GM18505 (cell line): ENCODE data around the gene KHSRP.
"Not testable (repeated sequence)": the region's sequence is repeated elsewhere in the genome, so short reads cannot be mapped to it uniquely, and the experiment has no call there.

Source experiments
- ATAC-seq: cut with Tn5 transposase; IDR thresholded peaks from one replicate; pipeline ENCODE4 v1.9.1; 2021; ENCODE audit not compliant: unreplicated experiment
- POLR2A ChIP-seq: IDR thresholded peaks from 4 replicates; pipeline ENCODE4 v1.6.1; 2011; ENCODE audit warnings: borderline replicate concordance; ENCODE audit not compliant: insufficient read depth, insufficient read length; ENCODE audit errors: extremely low read depth

The KHSRP gene

DNA sequence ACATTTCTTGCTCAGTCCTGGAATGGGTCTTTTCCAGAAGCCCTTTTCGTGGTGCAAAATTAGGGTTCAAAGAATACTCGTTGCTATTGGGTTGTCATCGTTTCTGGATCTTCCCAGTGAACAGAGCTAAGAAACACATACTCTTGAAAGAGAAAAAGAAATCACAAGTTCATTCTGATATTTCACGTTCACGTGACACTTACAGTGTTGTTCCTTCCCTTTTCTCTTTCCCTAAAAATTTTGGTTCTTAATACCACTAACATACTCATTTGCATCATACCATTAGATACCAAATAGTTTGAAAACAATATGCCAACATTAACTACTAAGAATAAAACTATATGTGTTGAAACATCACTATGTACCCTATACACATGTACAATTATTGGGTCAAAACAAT, 18.2 kb downstream of the KHSRP start:
- no peak for TF ChIP-seq POLR2A
- ATAC-seq, result no peak

DNA sequence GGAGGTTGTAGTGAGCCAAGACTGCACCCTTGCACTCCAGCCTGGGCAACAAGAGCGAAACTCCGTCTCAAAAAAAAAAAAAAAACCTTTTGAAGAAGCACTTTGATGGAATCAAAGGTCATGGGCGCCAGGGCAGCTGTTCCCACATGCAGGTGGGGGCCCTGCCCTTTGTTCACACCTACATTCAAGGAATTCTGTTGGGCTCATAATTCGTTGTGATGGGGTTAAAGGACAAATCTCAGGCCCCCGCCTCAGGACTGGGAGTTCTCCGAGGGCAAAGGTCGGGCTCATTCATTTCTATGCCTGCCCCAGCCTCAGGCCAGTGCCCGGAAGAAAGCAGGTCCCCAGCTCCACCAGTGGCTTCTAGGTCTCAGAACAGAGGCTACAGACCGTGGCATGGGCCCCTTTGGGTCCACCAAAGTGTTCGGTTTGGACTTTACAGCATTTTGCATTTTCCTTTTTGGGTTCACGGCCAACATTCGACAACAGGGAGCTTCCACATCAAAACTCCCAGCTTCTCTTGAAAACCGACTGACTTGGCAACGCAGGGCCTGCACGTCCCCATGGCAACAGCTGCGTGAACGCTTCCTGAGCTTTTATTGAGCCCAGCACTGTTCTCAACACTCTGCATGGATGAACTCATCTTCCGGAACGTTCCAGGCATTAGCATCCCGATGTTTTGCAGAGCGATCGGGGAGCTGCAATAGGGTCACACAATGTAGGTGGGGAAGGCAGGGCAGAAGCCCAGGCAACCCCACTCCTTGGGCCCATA, 21.6 kb downstream of the KHSRP start:
- no peak for TF ChIP-seq POLR2A
- no peak for ATAC-seq

DNA sequence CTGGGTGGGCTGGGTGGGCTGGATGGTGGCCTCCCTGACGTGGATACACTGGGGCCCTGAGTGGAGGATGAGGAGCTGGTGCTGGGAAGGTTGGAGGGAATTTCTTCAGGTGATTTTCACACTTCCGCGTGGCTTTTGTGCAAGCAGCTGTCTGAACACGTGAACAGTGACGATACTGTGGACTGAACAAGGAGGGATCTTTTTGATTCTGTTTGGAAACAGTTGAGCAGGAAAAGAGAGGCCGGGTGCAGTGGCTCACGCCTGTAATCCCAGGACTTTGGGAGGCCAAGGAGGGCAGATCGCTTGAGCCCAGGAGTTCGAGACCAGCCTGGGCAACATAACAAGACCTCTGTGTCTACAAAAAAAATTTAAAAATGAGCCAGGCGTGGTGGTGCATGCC, 22.6 kb downstream of the KHSRP start:
- no peak for ATAC-seq
- TF ChIP-seq POLR2A, result no peak

DNA sequence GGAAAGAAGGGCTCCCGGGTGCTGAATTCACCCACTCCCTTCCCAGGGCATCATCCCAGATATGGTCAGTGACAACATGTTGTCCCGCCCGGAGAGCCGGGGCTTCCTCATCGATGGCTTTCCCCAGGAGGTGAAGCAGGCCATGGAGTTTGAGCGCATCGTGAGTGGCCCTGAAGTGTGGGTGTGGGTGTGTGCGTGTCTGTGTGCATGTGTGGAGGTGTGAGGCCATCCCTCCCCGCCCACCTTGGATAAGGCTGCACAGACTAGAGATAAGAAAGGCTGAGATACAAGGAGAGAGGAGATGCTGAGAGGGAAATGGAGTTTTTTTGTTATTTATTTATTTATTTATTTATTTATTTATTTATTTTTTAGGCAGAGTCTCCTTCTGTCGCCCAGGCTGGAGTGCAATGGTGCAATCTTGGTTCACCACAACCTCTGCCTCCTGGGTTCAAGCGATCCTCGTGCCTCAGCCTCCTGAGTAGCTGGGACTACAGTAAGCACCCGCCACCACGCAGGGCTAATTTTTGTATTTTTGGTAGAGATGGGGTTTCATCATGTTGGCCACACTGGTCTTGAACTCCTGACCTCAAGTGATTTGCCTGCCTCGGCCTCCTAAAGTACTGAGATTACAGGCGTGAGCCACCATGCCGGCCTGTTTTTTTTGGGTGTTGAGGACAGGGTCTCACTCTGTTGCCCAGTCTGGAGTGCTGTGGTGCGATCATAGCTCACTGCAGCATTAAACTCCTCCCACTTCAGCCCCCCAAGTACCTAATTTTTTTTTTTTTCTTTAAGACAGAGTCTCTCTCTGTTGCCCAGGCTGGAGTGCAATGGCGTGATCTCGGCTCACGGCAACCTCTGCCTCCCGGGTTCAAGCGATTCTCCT, 24.3 kb downstream of the KHSRP start:
- not testable (repeated sequence) for ATAC-seq

DNA sequence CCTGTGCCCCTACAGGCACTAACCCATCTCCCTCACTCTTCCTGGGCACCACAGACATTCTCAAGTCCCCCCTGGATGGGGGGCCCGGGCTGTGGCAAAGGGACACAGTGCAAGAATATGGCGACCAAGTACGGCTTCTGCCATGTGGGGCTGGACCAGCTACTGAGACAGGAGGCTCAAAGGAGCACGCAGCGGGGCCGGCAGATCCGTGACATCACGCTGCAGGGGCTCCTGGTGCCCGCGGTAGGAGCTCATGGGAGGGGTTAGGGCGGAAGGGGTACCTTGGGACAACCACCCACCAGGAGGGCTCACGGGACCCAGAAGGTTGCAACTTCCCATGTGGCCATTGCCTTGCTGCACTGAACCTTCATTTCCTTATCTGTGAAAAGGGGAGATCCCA, 28.3 kb downstream of the KHSRP start:
- ATAC-seq, result no peak
- no peak for TF ChIP-seq POLR2A

DNA sequence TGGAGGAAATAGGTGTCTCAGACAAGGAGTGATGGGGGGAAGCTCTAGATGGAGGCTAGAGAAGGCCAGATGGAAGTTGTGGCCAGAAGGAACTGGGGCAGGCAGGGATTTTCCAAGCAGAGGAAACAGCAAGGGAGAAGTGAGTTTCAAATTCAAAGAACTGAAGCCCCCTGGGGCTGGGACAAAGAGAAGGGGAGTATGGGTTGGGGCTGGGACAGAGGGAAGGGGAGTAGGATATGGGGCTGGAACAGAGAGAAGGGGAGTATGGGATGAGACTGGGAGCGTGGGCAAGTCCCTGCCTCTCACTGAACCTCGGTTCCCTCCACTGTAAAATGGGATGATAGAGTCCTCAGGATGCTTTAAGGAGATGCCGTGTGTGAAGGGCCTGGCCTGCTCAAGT, 29.8 kb downstream of the KHSRP start:
- ATAC-seq, result no peak
- no peak for TF ChIP-seq POLR2A

DNA sequence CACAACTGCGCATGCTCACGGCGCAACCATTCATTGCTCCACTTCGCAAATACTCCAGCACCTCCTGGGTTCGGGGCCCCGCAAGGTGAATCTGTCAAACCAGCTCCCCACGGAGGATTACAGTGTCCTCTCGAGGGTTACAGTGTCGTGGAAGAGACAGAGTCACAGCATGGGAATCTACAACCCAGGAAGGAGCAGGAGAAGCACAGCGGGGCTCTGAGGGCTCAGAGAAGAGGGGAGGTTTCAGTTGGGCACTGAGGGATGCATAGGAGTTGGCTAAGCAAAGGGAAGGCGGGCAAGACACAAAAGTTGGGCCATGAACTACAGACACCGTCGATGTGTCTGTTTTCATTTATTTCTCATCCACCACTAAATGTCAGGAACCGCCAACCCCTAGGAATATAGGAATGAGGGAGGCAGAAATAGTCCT, 30.6 kb downstream of the KHSRP start:
- peak; percentile 30 for ATAC-seq
- TF ChIP-seq POLR2A, result no peak

DNA sequence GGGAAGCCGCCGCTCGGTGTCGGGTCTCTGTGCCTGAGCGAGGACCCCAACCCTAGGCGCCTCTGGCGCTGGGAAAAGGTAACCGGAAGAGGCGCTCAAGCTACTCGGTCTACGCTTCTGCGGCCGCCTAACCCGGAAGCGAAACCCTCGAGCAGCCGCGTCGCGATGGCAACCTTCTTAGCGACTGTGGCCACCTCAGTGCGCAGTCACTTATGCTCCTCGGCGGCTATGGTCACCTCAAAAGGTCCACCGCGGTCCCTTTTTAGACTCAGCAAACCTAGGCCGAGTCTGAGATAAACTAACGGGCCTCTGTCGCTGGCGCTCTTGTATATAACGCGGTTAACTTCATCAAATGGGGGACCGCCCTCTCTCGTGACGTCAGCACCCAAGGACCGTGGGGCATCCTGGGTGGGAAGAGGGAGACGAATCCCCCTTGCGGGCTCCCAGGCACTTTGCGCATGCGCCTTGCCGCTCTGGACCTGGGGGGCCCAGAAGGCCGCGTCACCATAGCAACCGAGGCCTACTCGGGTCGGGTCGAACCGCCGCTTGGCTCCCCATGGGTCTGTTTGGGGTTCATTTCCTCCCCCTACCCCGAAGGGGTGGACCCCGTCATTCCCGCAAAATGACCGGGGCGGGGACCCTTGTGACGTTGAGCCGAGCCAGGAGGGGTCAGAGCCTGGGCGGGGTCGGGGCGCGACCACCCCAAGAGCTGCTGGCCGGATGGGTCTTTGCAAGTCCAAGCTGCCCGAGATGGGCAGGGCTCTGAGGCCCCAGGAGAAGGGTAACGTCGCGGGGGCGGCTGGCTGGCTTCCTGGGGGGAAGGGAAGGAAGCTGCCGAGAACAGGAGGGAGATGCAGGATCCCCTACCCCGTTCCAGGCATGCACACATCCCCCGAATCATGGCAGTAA, 31.3 kb downstream of the KHSRP start, which contains the start of gene GTF2F1:
Gene GTF2F1, minus strand, starts transcription at position 91 of the 909 bp plus-strand sequence. CDS start 169 bp downstream, outside the sequence.
- ATAC-seq, result peak; percentile 79
- peak; percentile 68 for TF ChIP-seq POLR2A

DNA sequence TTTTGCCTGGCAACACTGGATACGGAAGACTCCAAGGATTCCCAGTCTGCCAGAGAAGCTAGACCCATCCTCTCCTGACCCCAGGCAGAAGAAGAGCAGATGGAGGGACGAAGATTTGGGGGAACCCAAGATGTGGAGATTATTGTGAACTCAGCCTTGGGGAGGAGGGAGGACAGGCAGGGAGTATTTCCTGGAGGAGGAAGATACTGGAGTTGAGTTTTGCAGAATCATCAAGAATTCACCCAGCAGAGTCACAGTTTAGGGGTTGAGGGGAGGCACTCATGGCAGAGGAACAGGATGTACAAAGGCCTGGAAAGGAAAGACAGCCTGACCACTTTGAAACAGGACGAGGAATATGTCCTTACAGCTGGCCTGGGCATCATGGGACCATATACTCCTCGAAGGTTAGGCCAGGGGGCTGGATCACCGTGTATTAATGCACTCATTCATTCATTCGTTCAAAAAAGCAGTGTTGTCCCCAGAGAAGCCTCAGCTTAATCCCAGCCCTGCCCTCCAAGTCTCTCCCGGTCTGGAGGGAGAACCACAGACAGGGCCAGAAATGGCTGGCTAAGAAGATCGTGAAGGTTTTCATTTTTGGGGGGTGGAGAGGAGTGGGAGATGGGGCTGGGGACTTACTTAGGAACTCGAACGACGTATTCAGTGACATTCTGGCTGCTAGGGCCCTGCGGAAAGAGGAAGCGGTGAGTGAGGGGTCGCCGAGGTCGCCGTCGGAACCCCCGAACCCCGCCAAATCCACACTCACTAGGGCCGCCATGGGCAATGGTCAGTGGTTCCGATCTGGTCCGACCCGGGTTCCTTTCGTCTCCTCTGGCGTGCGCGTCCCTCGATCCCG, 32.2 kb downstream of the KHSRP start:
- TF ChIP-seq POLR2A, result no peak
- no peak for ATAC-seq

DNA sequence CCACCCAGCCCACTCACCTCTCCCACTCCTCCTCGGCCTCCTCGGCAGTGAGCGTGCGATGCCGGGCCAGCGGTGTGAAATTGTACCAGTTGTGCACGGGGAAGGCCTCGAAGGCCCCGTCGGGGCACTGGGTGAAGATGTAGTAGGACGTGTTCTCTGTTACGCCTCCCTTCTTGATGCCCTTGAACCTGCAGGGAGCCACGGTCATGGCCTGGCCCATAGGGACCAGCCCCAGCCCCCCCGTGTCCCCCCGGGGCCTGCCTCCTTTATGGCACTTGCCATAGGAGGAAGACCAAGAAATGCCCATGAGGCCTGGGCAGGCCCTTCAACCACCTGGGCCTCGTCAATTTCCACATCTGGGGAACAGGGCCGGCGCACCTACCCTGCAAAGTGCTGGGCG, 37.2 kb downstream of the KHSRP start:
- no peak for ATAC-seq
- no peak for TF ChIP-seq POLR2A

DNA sequence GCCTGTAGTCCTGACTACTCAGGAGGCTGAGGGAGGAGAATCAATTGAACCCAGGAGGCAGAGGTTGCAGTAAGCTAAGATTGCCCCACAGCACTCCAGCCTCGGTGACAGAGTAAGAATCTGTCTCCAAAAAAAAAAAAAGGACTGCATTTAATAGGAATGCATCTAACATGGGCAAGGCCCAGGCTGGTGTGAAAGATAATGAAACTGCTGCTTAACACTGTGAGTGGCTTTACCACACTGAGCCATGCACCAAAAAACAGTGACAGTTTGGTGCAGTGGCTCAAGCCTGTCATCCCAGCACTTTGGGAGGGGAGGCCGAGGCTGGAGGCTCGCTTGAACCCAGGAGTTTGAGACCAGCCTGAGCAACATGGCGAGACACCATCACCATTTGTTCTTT, 40.2 kb downstream of the KHSRP start:
- ATAC-seq, result no peak
- no peak for TF ChIP-seq POLR2A

DNA sequence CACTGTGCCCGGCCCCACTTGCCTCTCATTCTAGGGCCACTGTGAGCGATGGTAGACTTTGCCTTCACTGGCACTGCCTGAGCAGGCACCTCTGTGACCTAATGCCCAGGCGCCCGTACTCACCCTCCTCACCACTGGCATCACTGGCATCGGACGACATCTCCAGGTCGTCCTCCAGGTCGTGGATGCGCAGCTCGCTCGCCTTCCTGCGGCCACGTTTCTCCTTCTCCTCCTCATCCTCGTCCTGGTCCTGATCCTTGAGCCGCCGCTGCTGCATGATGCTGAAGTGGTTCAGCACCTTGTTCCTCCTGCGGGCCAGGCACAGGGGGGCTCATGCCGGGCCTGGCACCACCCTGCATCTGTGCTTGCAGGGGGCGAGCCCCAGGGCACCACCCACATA, 41.4 kb downstream of the KHSRP start:
- no peak for TF ChIP-seq POLR2A
- ATAC-seq, result no peak
